OCI-LY7 (cell line): ENCODE measurements around the gene NUP93.

Source experiments
- CTCF ChIP-seq: fragments of 200-600 bp; sonication (generic); conservative IDR thresholded peaks from 2 replicates; pipeline ENCODE4 v1.5.1; 2014; ENCODE audit warnings: mild to moderate bottlenecking, antibody characterized with exemption, low read length, moderate library complexity, mixed read lengths
- EZH2phosphoT487 ChIP-seq: fragments of 200-600 bp; sonication (generic); IDR thresholded peaks from 2 replicates; pipeline ENCODE4 v1.6.1; 2018; ENCODE audit warnings: low read depth, borderline replicate concordance, mild to moderate bottlenecking, mixed run types, antibody characterized with exemption, low read length, moderate library complexity, mixed read lengths

- TF ChIP-seq CTCF (no peak), EZH2phosphoT487 (no peak)
Observed at GRCh38 chr16:56713794-56714193, 16.1 kb upstream of the NUP93 start.
